Measurements from ENCODE around the gene MAP6. TPM values are rescaled to one million over a fixed set of nuclear protein-coding genes. Genes with fewer than 3 reads are reported as not detected.

MAP6 gene
- total and polyA plus RNA-seq, 9 of the 15 experiments (the other 6 are each of a cell fraction or from before 2014, with no cell fraction given) = not detected

DNA sequence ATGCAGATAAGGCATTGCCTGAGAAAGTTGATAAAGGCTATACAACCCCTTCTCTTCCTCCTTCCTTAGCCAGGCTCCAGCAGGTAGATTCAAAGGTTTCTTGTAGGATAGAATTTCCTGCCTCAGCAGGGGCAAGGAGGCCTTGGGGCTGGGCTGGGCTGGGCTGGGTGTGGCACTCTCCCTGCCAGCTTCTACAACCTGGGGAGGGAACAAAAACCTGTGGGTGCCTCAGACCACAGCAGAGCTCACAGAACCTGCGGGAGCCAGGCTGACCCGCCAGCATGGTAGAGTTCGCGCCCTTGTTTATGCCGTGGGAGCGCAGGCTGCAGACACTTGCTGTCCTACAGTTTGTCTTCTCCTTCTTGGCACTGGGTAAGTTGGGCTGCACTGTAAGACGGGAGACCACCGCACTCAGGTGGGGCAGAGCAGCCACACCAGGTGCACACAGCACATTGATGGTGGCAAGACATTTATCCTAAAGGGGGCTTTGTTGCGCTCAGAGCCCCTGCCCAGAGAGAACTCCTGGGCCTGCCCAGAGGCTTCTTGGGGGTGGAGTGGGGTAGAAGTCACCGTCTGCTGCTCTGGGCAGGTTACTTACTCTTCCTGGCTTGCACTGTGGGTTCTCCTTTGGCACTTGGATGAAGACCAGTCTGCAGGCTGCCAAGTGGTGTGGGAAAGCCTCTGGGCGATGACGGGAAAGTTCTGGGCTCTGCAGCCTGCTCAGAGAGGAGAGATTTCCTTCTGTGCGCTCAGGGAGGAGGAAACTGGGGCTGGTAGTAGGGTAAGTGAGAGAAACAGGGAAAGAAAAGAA is 49.0 kb upstream of the MAP6 start, which contains the start of gene MOGAT2:
MOGAT2 (plus strand) TSS at position 231 of the 811 bp plus-strand sequence; CDS start at position 282, 51 bp downstream.
- no peaks in the 10 kb centered on the region for H3K36me3 ChIP-seq (ENCODE audit: control insufficient read depth, insufficient read depth, low read length)
- no peak within 1 kb of the TSS for H3K4me2 ChIP-seq (ENCODE audit: insufficient read depth, low read length)
- intact Hi-C loops (cut with micrococcal nuclease) = no loop called here
- ChIA-PET CTCF (ENCODE audit: low intra/inter-chr PET ratio) (no interaction called here), POLR2A (no interaction called here)
- no peaks in the 10 kb centered on the region for H3K79me2 ChIP-seq (ENCODE audit: control insufficient read depth, insufficient read depth, low read length)
- H3K27ac ChIP-seq (ENCODE audit: extremely low read depth, low read depth, low read length) = no peak within 1 kb of the TSS
- FAIRE-seq (no peak), DNase-seq (ENCODE audit: extremely low read depth in 1 of 4, low spot score in 3 of 4) (no peak), ATAC-seq (no peak)
- no peaks in the 10 kb centered on the region for H3K9me3 ChIP-seq (replicated peaks; ENCODE audit: control insufficient read depth, insufficient read depth, low read depth, low read length)
- H3K9me1 ChIP-seq (ENCODE audit: control insufficient read depth, insufficient read depth, low read length) = no peaks in the 10 kb centered on the region
- H4K20me1 ChIP-seq (replicated peaks; ENCODE audit: control insufficient read depth, insufficient read depth, low read length) = no peaks in the 10 kb centered on the region
- H3K27me3 ChIP-seq (ENCODE audit: control insufficient read depth in 2 of 2, insufficient read depth in 2 of 2, low read length in 2 of 2) = peaks cover 0 to 11% of the 10 kb centered on the region in 2 experiments; a peak in 2 of 5 replicates
- WGBS (ENCODE audit: insufficient coverage, low coverage, missing lambda C conversion rate) = 13% methylated on average over 13 of the region's 13 CpGs
- no peak within 1 kb of the TSS for H2AFZ ChIP-seq (ENCODE audit: low read depth, low read length)
- no TSS peak for BruUV-seq (replicated peaks)
- H3K9ac ChIP-seq (ENCODE audit: insufficient read depth in 1 of 2, low read depth in 2 of 2, low read length in 2 of 2) = peak within 1 kb of the TSS in 1 of 2 experiments; percentile 54; a peak in 1 of 4 replicates
- in situ Hi-C loops (cut with MboI) = no loop called here
- H3K4me3 ChIP-seq = no peak within 1 kb of the TSS
- peaks cover 6 to 13% of the 10 kb centered on the region in 2 experiments; a peak in 3 of 5 replicates for H3K4me1 ChIP-seq (replicated peaks in 1 of 2; ENCODE audit: control insufficient read depth in 2 of 2, insufficient read depth in 2 of 2, low read length in 2 of 2)
- TF ChIP-seq, protein P1, sequence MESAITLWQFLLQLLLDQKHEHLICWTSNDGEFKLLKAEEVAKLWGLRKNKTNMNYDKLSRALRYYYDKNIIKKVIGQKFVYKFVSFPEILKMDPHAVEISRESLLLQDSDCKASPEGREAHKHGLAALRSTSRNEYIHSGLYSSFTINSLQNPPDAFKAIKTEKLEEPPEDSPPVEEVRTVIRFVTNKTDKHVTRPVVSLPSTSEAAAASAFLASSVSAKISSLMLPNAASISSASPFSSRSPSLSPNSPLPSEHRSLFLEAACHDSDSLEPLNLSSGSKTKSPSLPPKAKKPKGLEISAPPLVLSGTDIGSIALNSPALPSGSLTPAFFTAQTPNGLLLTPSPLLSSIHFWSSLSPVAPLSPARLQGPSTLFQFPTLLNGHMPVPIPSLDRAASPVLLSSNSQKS (CRISPR knock-in tag; IDR thresholded peaks at IDR 0.05) = no peak
- no peak for TF ChIP-seq RAD21 (CRISPR knock-in tag; conservative IDR thresholded peaks at IDR 0.05 in 1 of 2, IDR thresholded peaks at IDR 0.05 in 1 of 2)
- no peak for TF ChIP-seq MAFG (tag; conservative IDR thresholded peaks at IDR 0.05)
- TF ChIP-seq TSC22D4 (tag; IDR thresholded peaks at IDR 0.05) = no peak
- TF ChIP-seq, protein P2, sequence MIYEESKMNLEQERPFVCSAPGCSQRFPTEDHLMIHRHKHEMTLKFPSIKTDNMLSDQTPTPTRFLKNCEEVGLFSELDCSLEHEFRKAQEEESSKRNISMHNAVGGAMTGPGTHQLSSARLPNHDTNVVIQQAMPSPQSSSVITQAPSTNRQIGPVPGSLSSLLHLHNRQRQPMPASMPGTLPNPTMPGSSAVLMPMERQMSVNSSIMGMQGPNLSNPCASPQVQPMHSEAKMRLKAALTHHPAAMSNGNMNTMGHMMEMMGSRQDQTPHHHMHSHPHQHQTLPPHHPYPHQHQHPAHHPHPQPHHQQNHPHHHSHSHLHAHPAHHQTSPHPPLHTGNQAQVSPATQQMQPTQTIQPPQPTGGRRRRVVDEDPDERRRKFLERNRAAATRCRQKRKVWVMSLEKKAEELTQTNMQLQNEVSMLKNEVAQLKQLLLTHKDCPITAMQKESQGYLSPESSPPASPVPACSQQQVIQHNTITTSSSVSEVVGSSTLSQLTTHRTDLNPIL (CRISPR knock-in tag; IDR thresholded peaks at IDR 0.05) = no peak
- no peak for TF ChIP-seq EP300 (IDR thresholded peaks at IDR 0.05; ENCODE audit: low read length)
- no peak for TF ChIP-seq PURB (CRISPR knock-in tag; IDR thresholded peaks at IDR 0.05; ENCODE audit: low read depth)
- no peak for TF ChIP-seq ZEB2 (IDR thresholded peaks at IDR 0.05)
- no peak for TF ChIP-seq RFX1 (IDR thresholded peaks at IDR 0.05)
- TF ChIP-seq ZNF184 (CRISPR knock-in tag; IDR thresholded peaks at IDR 0.05) = no peak
- TF ChIP-seq CBFB (CRISPR knock-in tag; IDR thresholded peaks at IDR 0.05) = no peak
- TF ChIP-seq ZNF583 (CRISPR knock-in tag; IDR thresholded peaks at IDR 0.05) = no peak

All from K562 (cell line).